ENCODE measurements around the gene IFNLR1. TPM values are rescaled to one million over a fixed set of nuclear protein-coding genes. Genes with fewer than 3 reads are reported as not detected.

The IFNLR1 gene
- total and polyA plus RNA-seq, 2 donors from 2014 or later: 1.6 to 4.8 TPM

DNA sequence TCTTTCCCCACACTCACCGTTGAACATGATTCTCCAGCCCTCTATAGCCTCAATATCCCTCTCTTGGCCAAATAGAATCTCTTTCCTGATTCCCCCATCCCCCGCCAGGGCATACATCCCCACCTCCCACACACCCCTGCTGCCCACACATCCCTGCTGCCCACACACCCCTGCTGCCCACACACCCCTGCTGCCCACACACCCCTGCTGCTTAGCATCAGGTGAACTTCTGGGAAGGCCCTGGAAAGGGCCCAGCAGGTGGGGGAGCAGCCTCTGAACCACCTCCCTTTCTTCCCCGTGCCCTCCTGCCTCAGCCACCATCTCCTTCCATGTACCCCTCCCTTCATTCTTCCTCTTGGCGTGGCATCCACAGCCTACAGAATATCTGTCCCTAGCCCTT is 15.9 kb upstream of the IFNLR1 start:
- no peak for FAIRE-seq
- intact Hi-C loops (cut with DNase I): no loop called here
- peak in 1 of 5 donors; percentile 51 for DNase-seq

DNA sequence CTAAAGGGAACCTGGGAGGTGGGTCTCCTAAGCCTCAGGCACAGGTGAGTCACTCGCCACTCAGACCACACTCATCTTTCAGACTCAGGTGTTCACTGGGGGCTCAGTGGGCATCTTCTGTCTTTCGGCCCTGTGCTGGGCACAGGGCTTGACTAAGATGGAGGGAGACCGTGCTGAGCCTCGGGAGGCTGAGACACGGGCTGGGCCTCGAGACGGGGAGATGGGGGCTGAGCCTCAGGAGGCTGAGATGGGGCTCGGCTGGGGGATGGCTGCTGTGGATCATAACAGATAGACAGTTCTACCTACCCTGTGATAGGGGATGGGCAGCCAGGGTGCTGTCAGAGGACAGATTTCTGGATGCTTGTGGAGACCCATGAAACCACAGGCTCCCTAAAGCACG is 15.5 kb upstream of the IFNLR1 start:
- Histone ChIP-seq H3K9ac (ENCODE audit: low read length in 3 of 3) (no peak overlapping the region), H3K36me3 (ENCODE audit: control insufficient read depth in 2 of 3, insufficient read depth in 3 of 3, low read length in 3 of 3) (no peaks in the 10 kb centered on the region), H3K27me3 (ENCODE audit: control insufficient read depth, insufficient read depth, low read length) (no peaks in the 10 kb centered on the region), H3K9me3 (ENCODE audit: control insufficient read depth in 2 of 3, insufficient read depth in 1 of 3, low read length in 3 of 3) (no peaks in the 10 kb centered on the region), H3K27ac (ENCODE audit: low read depth in 2 of 2, low read length in 2 of 2) (no peak overlapping the region), H3K4me3 (ENCODE audit: low read length in 3 of 3) (no peak overlapping the region), H3K4me1 (ENCODE audit: control insufficient read depth in 2 of 3, insufficient read depth in 2 of 3, low read depth in 1 of 3, low read length in 3 of 3) (peaks cover 0 to 2% (median 0%) of the 10 kb centered on the region in 3 donors)
- no peak for FAIRE-seq
- intact Hi-C loops (cut with DNase I): no loop called here
- peak in 1 of 5 donors; percentile 63 for DNase-seq
- TF ChIP-seq CTCF (IDR thresholded peaks at IDR 0.05; ENCODE audit: borderline replicate concordance, extremely low read depth, insufficient read depth): no peak

More for the DNA sequence above, 15.9 kb upstream of the IFNLR1 start:
- no peak for TF ChIP-seq CTCF (IDR thresholded peaks at IDR 0.05; ENCODE audit: borderline replicate concordance, extremely low read depth, insufficient read depth)
- Histone ChIP-seq H3K36me3 (ENCODE audit: control insufficient read depth in 2 of 3, insufficient read depth in 3 of 3, low read length in 3 of 3) (no peaks in the 10 kb centered on the region), H3K4me1 (ENCODE audit: control insufficient read depth in 2 of 3, insufficient read depth in 2 of 3, low read depth in 1 of 3, low read length in 3 of 3) (peaks cover 0 to 2% (median 0%) of the 10 kb centered on the region in 3 donors), H3K4me3 (ENCODE audit: low read length in 3 of 3) (no peak overlapping the region), H3K27ac (ENCODE audit: low read depth in 2 of 2, low read length in 2 of 2) (no peak overlapping the region), H3K27me3 (ENCODE audit: control insufficient read depth, insufficient read depth, low read length) (no peaks in the 10 kb centered on the region), H3K9me3 (ENCODE audit: control insufficient read depth in 2 of 3, insufficient read depth in 1 of 3, low read length in 3 of 3) (no peaks in the 10 kb centered on the region), H3K9ac (ENCODE audit: low read length in 3 of 3) (no peak overlapping the region)

- FAIRE-seq: peak; percentile 32
- no peaks in the 10 kb centered on the region for H3K9me3 ChIP-seq (ENCODE audit: control insufficient read depth in 2 of 3, insufficient read depth in 1 of 3, low read length in 3 of 3)
These were observed 14.9 kb upstream of the IFNLR1 start for GRCh38 chr1:24201941-24202440.

More at GRCh38 chr1:24201941-24202440, 14.9 kb upstream of the IFNLR1 start:
- Histone ChIP-seq H3K27me3 (ENCODE audit: control insufficient read depth, insufficient read depth, low read length) (no peaks in the 10 kb centered on the region), H3K4me1 (ENCODE audit: control insufficient read depth in 2 of 3, insufficient read depth in 2 of 3, low read depth in 1 of 3, low read length in 3 of 3) (peaks cover 0 to 2% (median 0%) of the 10 kb centered on the region in 3 donors), H3K27ac (ENCODE audit: low read depth in 2 of 2, low read length in 2 of 2) (no peak overlapping the region), H3K9ac (ENCODE audit: low read length in 3 of 3) (no peak overlapping the region), H3K36me3 (ENCODE audit: control insufficient read depth in 2 of 3, insufficient read depth in 3 of 3, low read length in 3 of 3) (no peaks in the 10 kb centered on the region), H3K4me3 (ENCODE audit: low read length in 3 of 3) (no peak overlapping the region)
- peak; percentile 88 for TF ChIP-seq CTCF (IDR thresholded peaks at IDR 0.05; ENCODE audit: borderline replicate concordance, extremely low read depth, insufficient read depth)
- peak; percentile 89 to 93 (median 92) for DNase-seq
- intact Hi-C loops (cut with DNase I): no loop called here
